Activated B cell treated with CpG ODN at 0.5 μM for 24 hours (primary cell): ENCODE measurements around the gene TCIRG1. TPM values are rescaled to one million over a fixed set of nuclear protein-coding genes. Genes with fewer than 3 reads are reported as not detected.

Source experiments
- ATAC-seq: fragments of 200-7000 bp; cut with Tn5 transposase; one replicate; pipeline ENCODE4 v1.10.0; 2021; ENCODE audit warnings: low read depth, mild to moderate bottlenecking, moderate library complexity
- CTCF ChIA-PET: fragments of 350-600 bp; sonication (Branson Sonifier 250); formaldehyde crosslinking; loops from one replicate; lab custom pipeline; 2021; ENCODE audit warnings: antibody characterized with exemption; lab: Charles Lee
- POLR2A ChIA-PET: fragments of 350-600 bp; sonication (Branson Sonifier 250); formaldehyde crosslinking; loops from one replicate; lab custom pipeline; 2021; ENCODE audit warnings: antibody characterized with exemption; lab: Charles Lee
- DNase-seq: peaks from one replicate; pipeline ENCODE4 v3.0.0; 2022
- H3K27ac Mint-ChIP-seq: one replicate; pipeline ENCODE4 v1.8.0; 2020; ENCODE audit warnings: mixed read lengths
- H3K27me3 Mint-ChIP-seq: one replicate; pipeline ENCODE4 v1.8.0; 2021; ENCODE audit warnings: mixed read lengths
- H3K36me3 Mint-ChIP-seq: one replicate; pipeline ENCODE4 v1.8.0; 2021; ENCODE audit warnings: low read depth, mixed read lengths
- H3K4me1 Mint-ChIP-seq: one replicate; pipeline ENCODE4 v1.8.0; 2021; ENCODE audit warnings: mixed read lengths
- H3K4me3 Mint-ChIP-seq: one replicate; pipeline ENCODE4 v1.8.0; 2020; ENCODE audit warnings: mild to moderate bottlenecking, mixed read lengths
- H3K9me3 Mint-ChIP-seq: one replicate; pipeline ENCODE4 v1.8.0; 2020; ENCODE audit warnings: mixed read lengths
- intact Hi-C: fragments of 100-400 bp; cut with micrococcal nuclease; formaldehyde crosslinking; loops from one replicate; pipeline ENCODE4 v1.15.1; 2024
- total RNA-seq: library from RNA; stranded (reverse); gene quantifications from 2 replicates; pipeline ENCODE4 v1.2.3, GENCODE V29; 2022
- TF ChIP-seq, protein P1 (sequence below): fragments of 200-600 bp; IDR thresholded peaks from one replicate; pipeline ENCODE4 v1.8.0; 2022; ENCODE audit warnings: antibody characterized with exemption, mild to moderate bottlenecking

Gene TCIRG1
- total RNA-seq, 1 donor from 2014 or later, result 227 TPM

- no peak overlapping the region for H3K27ac Mint-ChIP-seq
- peaks cover 55% of the 10 kb centered on the region for H3K36me3 Mint-ChIP-seq
- no peak overlapping the region for H3K4me3 Mint-ChIP-seq
- TF ChIP-seq, protein P1, sequence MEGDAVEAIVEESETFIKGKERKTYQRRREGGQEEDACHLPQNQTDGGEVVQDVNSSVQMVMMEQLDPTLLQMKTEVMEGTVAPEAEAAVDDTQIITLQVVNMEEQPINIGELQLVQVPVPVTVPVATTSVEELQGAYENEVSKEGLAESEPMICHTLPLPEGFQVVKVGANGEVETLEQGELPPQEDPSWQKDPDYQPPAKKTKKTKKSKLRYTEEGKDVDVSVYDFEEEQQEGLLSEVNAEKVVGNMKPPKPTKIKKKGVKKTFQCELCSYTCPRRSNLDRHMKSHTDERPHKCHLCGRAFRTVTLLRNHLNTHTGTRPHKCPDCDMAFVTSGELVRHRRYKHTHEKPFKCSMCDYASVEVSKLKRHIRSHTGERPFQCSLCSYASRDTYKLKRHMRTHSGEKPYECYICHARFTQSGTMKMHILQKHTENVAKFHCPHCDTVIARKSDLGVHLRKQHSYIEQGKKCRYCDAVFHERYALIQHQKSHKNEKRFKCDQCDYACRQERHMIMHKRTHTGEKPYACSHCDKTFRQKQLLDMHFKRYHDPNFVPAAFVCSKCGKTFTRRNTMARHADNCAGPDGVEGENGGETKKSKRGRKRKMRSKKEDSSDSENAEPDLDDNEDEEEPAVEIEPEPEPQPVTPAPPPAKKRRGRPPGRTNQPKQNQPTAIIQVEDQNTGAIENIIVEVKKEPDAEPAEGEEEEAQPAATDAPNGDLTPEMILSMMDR, result no peak
- ATAC-seq (no peak), DNase-seq (no peak)
- peaks cover 64% of the 10 kb centered on the region for H3K4me1 Mint-ChIP-seq
- POLR2A ChIA-PET, result no interaction called here
- intact Hi-C loops, result no loop called here
- H3K27me3 Mint-ChIP-seq, result no peaks in the 10 kb centered on the region
- H3K9me3 Mint-ChIP-seq, result no peaks in the 10 kb centered on the region
- CTCF ChIA-PET, result no interaction called here
Measured at GRCh38 chr11:67996051-67996450, 42.8 kb upstream of the TCIRG1 start.

- TF ChIP-seq, protein P1, result no peak
- Mint-ChIP-seq H3K4me1 (peaks cover 70% of the 10 kb centered on the region), H3K9me3 (no peaks in the 10 kb centered on the region), H3K4me3 (no peak overlapping the region), H3K27ac (peak overlapping the region; percentile 8), H3K36me3 (peaks cover 54% of the 10 kb centered on the region), H3K27me3 (no peaks in the 10 kb centered on the region)
- ATAC-seq, result peak; percentile 71
- ChIA-PET POLR2A (interaction anchor here (0.5 kb wide), 1 partner anchor 8 kb away, joined by 5 read pairs; no protein-coding TSS in a partner anchor), CTCF (no interaction called here)
- DNase-seq, result no peak
- intact Hi-C loops, result no loop called here
Measured at GRCh38 chr11:67996622-67997474, 42.0 kb upstream of the TCIRG1 start.

DNA sequence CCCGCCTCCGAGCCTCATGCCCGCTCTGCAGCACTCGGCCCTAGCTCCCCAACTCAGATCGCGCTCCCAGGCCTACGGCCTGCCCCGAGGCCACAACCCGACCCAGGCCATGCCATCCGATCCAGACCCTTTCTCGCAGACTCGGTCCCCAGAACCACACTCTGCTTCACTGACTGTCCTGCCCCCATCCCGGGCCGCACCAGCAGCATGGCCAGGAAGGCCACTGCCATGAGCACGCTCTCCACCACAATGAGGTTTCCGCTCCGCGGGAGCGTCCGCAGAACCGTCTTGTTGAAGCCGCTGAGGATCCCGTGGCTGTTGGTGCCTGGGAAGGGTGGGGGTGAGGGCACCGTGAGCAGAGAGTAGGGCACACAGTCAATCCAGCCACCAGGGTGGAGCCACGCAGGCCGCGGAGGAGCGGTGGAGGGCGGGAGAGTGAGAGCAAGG is 41.3 kb upstream of the TCIRG1 start:
- ChIA-PET POLR2A (interaction anchor here (0.5 kb wide), 1 partner anchor 8 kb away, joined by 5 read pairs; no protein-coding TSS in a partner anchor), CTCF (no interaction called here)
- H3K36me3 Mint-ChIP-seq, result peaks cover 56% of the 10 kb centered on the region
- TF ChIP-seq, protein P1, result no peak
- peak overlapping the region; percentile 18 for H3K27ac Mint-ChIP-seq
- DNase-seq (no peak), ATAC-seq (no peak)
- intact Hi-C loops, result no loop called here
- no peaks in the 10 kb centered on the region for H3K9me3 Mint-ChIP-seq
- no peaks in the 10 kb centered on the region for H3K27me3 Mint-ChIP-seq
- H3K4me1 Mint-ChIP-seq, result peaks cover 76% of the 10 kb centered on the region
- H3K4me3 Mint-ChIP-seq, result no peak overlapping the region

GRCh38 chr11:67998150-67999045 is 40.4 kb upstream of the TCIRG1 start:
- intact Hi-C loops, result no loop called here
- Mint-ChIP-seq H3K9me3 (no peaks in the 10 kb centered on the region), H3K27me3 (no peaks in the 10 kb centered on the region), H3K27ac (peak overlapping the region; percentile 77), H3K36me3 (peaks cover 61% of the 10 kb centered on the region), H3K4me3 (no peak overlapping the region), H3K4me1 (peaks cover 81% of the 10 kb centered on the region)
- TF ChIP-seq, protein P1, result no peak
- no peak for ATAC-seq
- CTCF ChIA-PET, result no interaction called here
- no peak for DNase-seq
- POLR2A ChIA-PET, result interaction anchor here (0.7 to 2.6 kb wide), 2 partner anchors 11 to 42 kb away, joined by 3 to 9 read pairs; partner anchors contain the start of gene ALDH3B1
